Smooth muscle cell (in vitro differentiated cells): Measurements from ENCODE around the gene DYNC2LI1. TPM values are rescaled to one million over a fixed set of nuclear protein-coding genes. Genes with fewer than 3 reads are reported as not detected.

Source experiments
- DNase-seq: peaks from one replicate; lab custom pipeline; 2025; ENCODE audit not compliant: unreplicated experiment; lab: John Stamatoyannopoulos, UW
- H2AFZ ChIP-seq: fragments of 200-600 bp; sonication (generic); 2 replicates; pipeline ENCODE4 v1.6.0; 2016; ENCODE audit warnings: antibody characterized with exemption, low read depth, mild to moderate bottlenecking
- H3F3A ChIP-seq: fragments of 200-600 bp; sonication (generic); 2 replicates; pipeline ENCODE4 v1.6.0; 2017; ENCODE audit warnings: antibody characterized with exemption, low read depth
- H3K27ac ChIP-seq: fragments of 200-600 bp; sonication (generic); 2 replicates; pipeline ENCODE4 v1.5.1; 2016; ENCODE audit warnings: low read depth, mild to moderate bottlenecking
- H3K27me3 ChIP-seq: fragments of 200-600 bp; sonication (generic); 2 replicates; pipeline ENCODE4 v1.6.1; 2016; ENCODE audit warnings: low read depth, mild to moderate bottlenecking
- H3K36me3 ChIP-seq: fragments of 200-600 bp; sonication (generic); 2 replicates; pipeline ENCODE4 v1.5.1; 2016; ENCODE audit warnings: low read depth
- H3K4me1 ChIP-seq: fragments of 200-600 bp; sonication (generic); 2 replicates; pipeline ENCODE4 v1.5.1; 2016; ENCODE audit warnings: low read depth
- H3K4me2 ChIP-seq: fragments of 200-600 bp; sonication (generic); 2 replicates; pipeline ENCODE4 v1.6.0; 2016; ENCODE audit warnings: mild to moderate bottlenecking
- H3K4me3 ChIP-seq: fragments of 200-600 bp; sonication (generic); 2 replicates; pipeline ENCODE4 v1.5.1; 2016; ENCODE audit warnings: mild to moderate bottlenecking
- H3K79me2 ChIP-seq: fragments of 200-600 bp; sonication (generic); 2 replicates; pipeline ENCODE4 v1.6.0; 2016; ENCODE audit warnings: low read depth, mild to moderate bottlenecking
- H3K9ac ChIP-seq: fragments of 200-600 bp; sonication (generic); 2 replicates; pipeline ENCODE4 v1.6.0; 2016; ENCODE audit warnings: low read depth
- H3K9me3 ChIP-seq: fragments of 200-600 bp; sonication (generic); replicated peaks from 2 replicates; pipeline ENCODE4 v1.5.1; 2016; ENCODE audit warnings: low read depth
- H4K20me1 ChIP-seq: fragments of 200-600 bp; sonication (generic); 2 replicates; pipeline ENCODE4 v1.6.0; 2016; ENCODE audit warnings: low read depth
- WGBS: methylation state at CpG from one replicate; pipeline ENCODE4 v1.1.7; 2016; ENCODE audit warnings: low lambda C conversion rate; 5-methylcytosine and 5-hydroxymethylcytosine counted together
- polyA plus RNA-seq: library from polyadenylated mRNA; unstranded; fragments of >200 nt; fragmentation: Nextera tagmentation; extraction: Ambion mirVana; gene quantifications from 2 replicates; pipeline ENCODE4 v1.2.1, GENCODE V29; 2016
- total RNA-seq: library from RNA; depleted of rRNA; stranded (reverse); fragments of >200 nt; gene quantifications from 2 replicates; pipeline ENCODE4 v1.2.3, GENCODE V29; 2014
- TF ChIP-seq, protein P1 (sequence below): fragments of 200-600 bp; sonication (generic); IDR thresholded peaks from 2 replicates; pipeline ENCODE4 v1.5.1; 2017; ENCODE audit warnings: borderline replicate concordance, mild to moderate bottlenecking, antibody characterized with exemption; ENCODE audit not compliant: insufficient read depth, poor library complexity, severe bottlenecking

DYNC2LI1 gene
- total and polyA plus RNA-seq, 2 experiments from 2014 or later = 22.0 to 46.7 TPM

DNA sequence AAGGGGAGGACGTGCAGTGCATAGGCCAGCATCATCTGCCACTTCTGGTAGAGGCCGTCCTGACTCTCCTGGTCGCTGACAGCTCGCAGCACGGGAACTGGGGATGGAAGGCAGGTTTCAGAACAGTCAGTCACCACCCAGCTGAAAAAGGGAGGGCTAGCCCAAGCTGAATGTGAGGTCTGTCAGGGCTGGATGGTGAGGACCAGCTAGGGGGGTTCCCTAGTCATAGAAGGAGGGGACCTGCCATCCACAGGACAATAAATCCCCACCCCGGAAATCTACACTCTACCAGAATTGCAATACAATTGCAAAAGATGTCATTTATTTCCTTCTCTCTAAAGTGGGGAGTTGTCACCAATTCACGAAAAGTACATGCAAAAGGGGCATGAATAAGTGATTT lies 49.0 kb downstream of the DYNC2LI1 start:
- Histone ChIP-seq H3K27me3 (peaks cover 3% of the 10 kb centered on the region), H3K79me2 (no peaks in the 10 kb centered on the region), H3K4me3 (no peak overlapping the region), H3K9me3 (no peaks in the 10 kb centered on the region), H3K4me2 (no peak overlapping the region), H3F3A (no peaks in the 10 kb centered on the region), H3K27ac (no peak overlapping the region), H3K36me3 (no peaks in the 10 kb centered on the region), H3K9ac (no peak overlapping the region), H3K4me1 (no peaks in the 10 kb centered on the region), H4K20me1 (no peaks in the 10 kb centered on the region), H2AFZ (no peak overlapping the region)
- no peak for DNase-seq
- WGBS = 91% methylated on average over 7 of the region's 7 CpGs
- TF ChIP-seq, protein P1, sequence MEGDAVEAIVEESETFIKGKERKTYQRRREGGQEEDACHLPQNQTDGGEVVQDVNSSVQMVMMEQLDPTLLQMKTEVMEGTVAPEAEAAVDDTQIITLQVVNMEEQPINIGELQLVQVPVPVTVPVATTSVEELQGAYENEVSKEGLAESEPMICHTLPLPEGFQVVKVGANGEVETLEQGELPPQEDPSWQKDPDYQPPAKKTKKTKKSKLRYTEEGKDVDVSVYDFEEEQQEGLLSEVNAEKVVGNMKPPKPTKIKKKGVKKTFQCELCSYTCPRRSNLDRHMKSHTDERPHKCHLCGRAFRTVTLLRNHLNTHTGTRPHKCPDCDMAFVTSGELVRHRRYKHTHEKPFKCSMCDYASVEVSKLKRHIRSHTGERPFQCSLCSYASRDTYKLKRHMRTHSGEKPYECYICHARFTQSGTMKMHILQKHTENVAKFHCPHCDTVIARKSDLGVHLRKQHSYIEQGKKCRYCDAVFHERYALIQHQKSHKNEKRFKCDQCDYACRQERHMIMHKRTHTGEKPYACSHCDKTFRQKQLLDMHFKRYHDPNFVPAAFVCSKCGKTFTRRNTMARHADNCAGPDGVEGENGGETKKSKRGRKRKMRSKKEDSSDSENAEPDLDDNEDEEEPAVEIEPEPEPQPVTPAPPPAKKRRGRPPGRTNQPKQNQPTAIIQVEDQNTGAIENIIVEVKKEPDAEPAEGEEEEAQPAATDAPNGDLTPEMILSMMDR = no peak

DNA sequence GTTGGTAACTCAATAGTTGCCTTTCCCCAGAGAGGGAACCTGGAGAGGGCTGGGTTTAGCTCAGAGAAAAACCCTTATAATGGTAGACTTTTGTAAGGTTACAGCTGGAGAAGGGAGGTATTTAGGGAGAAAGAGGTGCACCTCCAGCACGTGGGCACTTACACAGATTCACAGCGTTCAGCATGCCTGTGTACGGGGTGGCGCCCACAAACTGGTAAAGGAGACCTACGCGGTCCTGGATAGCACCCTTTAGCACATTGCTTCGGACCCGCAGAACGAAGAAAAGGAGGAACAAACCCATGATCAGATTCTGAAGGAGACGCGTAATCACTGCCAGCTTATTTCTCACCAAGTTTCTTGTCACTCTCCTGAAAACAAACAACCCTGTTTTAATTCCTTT lies 49.9 kb downstream of the DYNC2LI1 start:
- DNase-seq = no peak
- H3K9me3 ChIP-seq = no peaks in the 10 kb centered on the region
- H3K27ac ChIP-seq = no peak overlapping the region
- no peaks in the 10 kb centered on the region for H3K4me1 ChIP-seq
- no peak overlapping the region for H2AFZ ChIP-seq
- peaks cover 3% of the 10 kb centered on the region for H3K27me3 ChIP-seq
- 95% methylated on average over 11 of the region's 11 CpGs for WGBS
- H4K20me1 ChIP-seq = no peaks in the 10 kb centered on the region
- no peak overlapping the region for H3K4me3 ChIP-seq
- H3K9ac ChIP-seq = no peak overlapping the region
- H3K4me2 ChIP-seq = no peak overlapping the region
- H3K36me3 ChIP-seq = no peaks in the 10 kb centered on the region
- H3F3A ChIP-seq = no peaks in the 10 kb centered on the region
- H3K79me2 ChIP-seq = no peaks in the 10 kb centered on the region
- TF ChIP-seq, protein P1 = no peak

DNA sequence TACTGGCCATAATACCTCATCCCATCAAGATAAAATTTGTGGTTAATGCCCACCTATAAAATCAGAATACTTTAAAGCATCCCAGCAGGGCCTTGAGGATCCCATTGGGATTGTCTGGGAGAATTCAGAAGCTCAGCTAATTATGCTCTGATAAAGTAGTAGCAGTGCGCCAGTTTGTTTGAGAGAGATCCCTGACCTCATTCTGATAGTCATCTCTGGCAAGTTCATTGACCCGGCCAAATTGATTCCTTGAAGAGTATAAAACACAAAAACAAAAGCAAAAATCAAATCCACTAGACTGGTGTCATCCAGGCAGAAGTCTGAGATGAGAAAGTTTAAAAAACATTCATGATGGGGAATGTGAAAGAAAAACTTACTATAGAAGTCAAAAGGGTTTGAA lies 50.7 kb downstream of the DYNC2LI1 start:
- H3K4me1 ChIP-seq = no peaks in the 10 kb centered on the region

More for the DNA sequence above, 50.7 kb downstream of the DYNC2LI1 start:
- Histone ChIP-seq H3K36me3 (no peaks in the 10 kb centered on the region), H3K79me2 (no peaks in the 10 kb centered on the region), H3K27me3 (peaks cover 7% of the 10 kb centered on the region), H3K27ac (no peak overlapping the region), H3K4me2 (no peak overlapping the region), H3F3A (no peaks in the 10 kb centered on the region), H3K9ac (no peak overlapping the region), H2AFZ (no peak overlapping the region), H3K9me3 (no peaks in the 10 kb centered on the region), H4K20me1 (no peaks in the 10 kb centered on the region), H3K4me3 (no peak overlapping the region)
- 88% methylated on average over 2 of the region's 2 CpGs for WGBS
- no peak for DNase-seq
- TF ChIP-seq, protein P1 = no peak
